Fibroblast of lung (primary cell): ENCODE measurements around the gene IGFALS. TPM values are rescaled to one million over a fixed set of nuclear protein-coding genes. Genes with fewer than 3 reads are reported as not detected.

Experiments
- DNase-seq, 2 donors: peaks; one replicate each; pipeline versions ENCODE4 v3.0.0 to v3.0.0-alpha.2; 2010; ENCODE audit warnings: low read depth in 2 of 2
- H2AFZ ChIP-seq: 2 replicates; pipeline ENCODE4 v1.5.1; 2012; ENCODE audit warnings: low read length, control low read depth, inconsistent platforms
- H3K27ac ChIP-seq: 2 replicates; pipeline ENCODE4 v1.5.1; 2011; ENCODE audit warnings: low read length, control low read depth; ENCODE audit not compliant: insufficient read depth
- H3K27me3 ChIP-seq: 2 replicates; pipeline ENCODE4 v1.5.1; 2011; ENCODE audit warnings: mild to moderate bottlenecking, low read length; ENCODE audit not compliant: control insufficient read depth, insufficient read depth
- H3K36me3 ChIP-seq: 2 replicates; pipeline ENCODE4 v1.5.1; 2011; ENCODE audit warnings: low read length; ENCODE audit not compliant: control insufficient read depth, insufficient read depth
- H3K4me1 ChIP-seq: 2 replicates; pipeline ENCODE4 v1.5.1; 2011; ENCODE audit warnings: low read length; ENCODE audit not compliant: control insufficient read depth, insufficient read depth; ENCODE audit errors: extremely low read depth
- H3K4me2 ChIP-seq: 2 replicates; pipeline ENCODE4 v1.5.1; 2011; ENCODE audit warnings: low read length, control low read depth; ENCODE audit not compliant: insufficient read depth; ENCODE audit errors: extremely low read depth
- H3K4me3 ChIP-seq, 4 experiments: fragments of 200-600 bp in 1 of 4; sonication (generic) in 1 of 4; replicated peaks in 1 of 4; 2 replicates each; pipeline ENCODE4 v1.5.1; 2011 to 2016; ENCODE audit warnings: low read length in 4 of 4, low read depth in 3 of 4, mild to moderate bottlenecking in 3 of 4, control low read depth in 2 of 4, inconsistent platforms in 1 of 4, mixed read lengths in 1 of 4; ENCODE audit not compliant: insufficient read depth in 1 of 4; ENCODE audit errors: control extremely low read depth in 1 of 4
- H3K79me2 ChIP-seq: 2 replicates; pipeline ENCODE4 v1.5.1; 2012; ENCODE audit warnings: mild to moderate bottlenecking, low read length, inconsistent platforms; ENCODE audit not compliant: control insufficient read depth, insufficient read depth
- H3K9ac ChIP-seq: 2 replicates; pipeline ENCODE4 v1.5.1; 2011; ENCODE audit warnings: mild to moderate bottlenecking, low read length, control low read depth; ENCODE audit not compliant: insufficient read depth
- H3K9me3 ChIP-seq: 2 replicates; pipeline ENCODE4 v1.5.1; 2012; ENCODE audit warnings: low read depth, low read length; ENCODE audit not compliant: control insufficient read depth, insufficient read depth
- H4K20me1 ChIP-seq: 2 replicates; pipeline ENCODE4 v1.5.1; 2011; ENCODE audit warnings: low read length; ENCODE audit not compliant: control insufficient read depth, insufficient read depth; ENCODE audit errors: extremely low read depth
- CTCF ChIP-seq, 2 donors: IDR thresholded peaks in 1 of 2; conservative IDR thresholded peaks in 1 of 2; 1 replicate in 1 of 2; 2 replicates in 1 of 2; pipeline ENCODE4 v1.5.1; 2011 to 2012; ENCODE audit warnings: low read length in 2 of 2, control low read depth in 1 of 2, inconsistent platforms in 1 of 2, low read depth in 1 of 2, mild to moderate bottlenecking in 1 of 2
- EZH2 ChIP-seq: IDR thresholded peaks from 2 replicates; pipeline ENCODE4 v1.5.1; 2012; ENCODE audit warnings: low read length, control low read depth, mild to moderate bottlenecking; ENCODE audit errors: missing control alignments
- polyA plus RNA-seq, 2 donors: library from polyadenylated mRNA; depleted of rRNA in 1 of 2; stranded (reverse) in 1 of 2; unstranded in 1 of 2; fragments of >200 nt; gene quantifications; 2 replicates each; pipeline ENCODE4 v1.2.1, GENCODE V29; 2011 to 2012; ENCODE audit warnings: missing spikeins in 1 of 2
- total RNA-seq: library from RNA; depleted of rRNA; stranded (reverse); fragments of >200 nt; gene quantifications from 2 replicates; pipeline ENCODE4 v1.2.1, GENCODE V29; 2014

IGFALS gene
- total and polyA plus RNA-seq, 2 donors (not counting 1 experiment from before 2014, with no cell fraction given): not detected

- peaks cover 3% of the 10 kb centered on the region for H3K4me1 ChIP-seq
- no peaks in the 10 kb centered on the region for H3K9me3 ChIP-seq
- H3K36me3 ChIP-seq: peaks cover 7% of the 10 kb centered on the region
- TF ChIP-seq CTCF (conservative IDR thresholded peaks at IDR 0.05 in 1 of 2, IDR thresholded peaks at IDR 0.05 in 1 of 2; ENCODE audit: low read depth in 1 of 2, low read length in 2 of 2) (no peak), EZH2 (no peak)
- no peaks in the 10 kb centered on the region for H3K79me2 ChIP-seq
- H3K4me3 ChIP-seq: no peak overlapping the region
- no peak for DNase-seq
- H3K4me2 ChIP-seq: no peak overlapping the region
- H2AFZ ChIP-seq: no peak overlapping the region
- H3K27ac ChIP-seq: no peak overlapping the region
- H4K20me1 ChIP-seq: no peaks in the 10 kb centered on the region
- no peak overlapping the region for H3K9ac ChIP-seq
- no peaks in the 10 kb centered on the region for H3K27me3 ChIP-seq
Observed at GRCh38 chr16:1810536-1810935, 17.0 kb upstream of the IGFALS start.

- Histone ChIP-seq H3K4me3 (no peak overlapping the region), H4K20me1 (no peaks in the 10 kb centered on the region), H2AFZ (no peak overlapping the region), H3K4me2 (no peak overlapping the region), H3K27ac (no peak overlapping the region), H3K9me3 (no peaks in the 10 kb centered on the region), H3K4me1 (peaks cover 3% of the 10 kb centered on the region), H3K79me2 (no peaks in the 10 kb centered on the region), H3K9ac (no peak overlapping the region), H3K27me3 (no peaks in the 10 kb centered on the region), H3K36me3 (peaks cover 5% of the 10 kb centered on the region)
- DNase-seq: no peak
- TF ChIP-seq EZH2: no peak
- no peak for TF ChIP-seq CTCF (conservative IDR thresholded peaks at IDR 0.05 in 1 of 2, IDR thresholded peaks at IDR 0.05 in 1 of 2; ENCODE audit: low read depth in 1 of 2, low read length in 2 of 2)
Observed at GRCh38 chr16:1810106-1810505, 16.6 kb upstream of the IGFALS start.

GRCh38 chr16:1809281-1809801 is 15.8 kb upstream of the IGFALS start:
- no peak overlapping the region for H3K4me3 ChIP-seq
- no peaks in the 10 kb centered on the region for H3K9me3 ChIP-seq
- H3K4me2 ChIP-seq: no peak overlapping the region
- no peak for DNase-seq
- no peak overlapping the region for H3K27ac ChIP-seq
- H3K27me3 ChIP-seq: no peaks in the 10 kb centered on the region
- peaks cover 5% of the 10 kb centered on the region for H3K36me3 ChIP-seq
- TF ChIP-seq CTCF (conservative IDR thresholded peaks at IDR 0.05 in 1 of 2, IDR thresholded peaks at IDR 0.05 in 1 of 2; ENCODE audit: low read depth in 1 of 2, low read length in 2 of 2) (no peak), EZH2 (no peak)
- no peak overlapping the region for H2AFZ ChIP-seq
- H4K20me1 ChIP-seq: no peaks in the 10 kb centered on the region
- no peaks in the 10 kb centered on the region for H3K79me2 ChIP-seq
- H3K4me1 ChIP-seq: peaks cover 3% of the 10 kb centered on the region
- no peak overlapping the region for H3K9ac ChIP-seq
